Smooth muscle cell of the brain vasculature (primary cell): ENCODE data around the gene STPG1.
A peak's percentile ranks its signal among the peaks of the same experiment; 100 is the strongest.

ENCODE experiments used
- DNase-seq: peaks from one replicate; pipeline ENCODE4 v3.0.0-alpha.2; 2012; ENCODE audit warnings: low read depth, low spot score

Gene STPG1

DNA sequence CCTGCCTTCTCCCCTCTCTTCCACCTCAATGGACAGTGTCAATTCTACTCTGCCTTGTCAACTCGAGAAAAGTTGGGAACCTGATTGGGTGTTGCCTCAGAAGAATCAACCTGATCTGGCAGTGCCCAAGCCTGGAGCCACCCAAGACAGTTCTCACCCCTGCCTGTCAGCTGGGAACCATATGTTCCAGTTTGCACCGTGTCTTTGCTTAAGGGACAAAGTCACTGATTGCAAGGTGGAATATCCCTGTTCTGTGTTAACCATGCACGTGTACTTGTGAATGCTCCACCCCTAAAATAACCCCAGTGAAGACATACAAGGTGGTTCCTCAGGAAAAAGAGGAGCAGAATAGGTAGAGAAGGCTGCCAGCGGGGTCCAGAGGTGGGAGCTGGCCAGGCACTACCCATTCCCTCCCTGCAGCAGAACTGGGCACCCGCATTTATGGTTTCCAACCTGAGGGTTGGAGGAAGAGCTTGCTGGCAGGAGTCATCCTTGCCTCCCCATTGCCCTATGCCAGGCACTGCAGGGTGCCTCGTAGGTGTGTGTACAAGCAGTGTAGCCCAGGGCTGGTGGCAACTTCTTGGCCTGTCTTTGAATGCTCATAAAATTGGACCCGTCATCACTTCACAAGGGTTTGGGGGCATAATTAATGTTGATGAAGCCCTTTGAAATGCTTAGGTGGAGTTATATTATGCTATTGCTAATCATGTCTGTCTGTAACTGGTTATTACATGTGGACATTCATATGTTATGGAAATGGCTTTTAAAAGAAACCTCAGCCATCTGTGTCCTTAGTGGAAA, 13.4 kb upstream of the STPG1 start:
- no peak for DNase-seq

- DNase-seq = no peak
These were observed 12.3 kb upstream of the STPG1 start for GRCh38 chr1:24425922-24426321.

DNA sequence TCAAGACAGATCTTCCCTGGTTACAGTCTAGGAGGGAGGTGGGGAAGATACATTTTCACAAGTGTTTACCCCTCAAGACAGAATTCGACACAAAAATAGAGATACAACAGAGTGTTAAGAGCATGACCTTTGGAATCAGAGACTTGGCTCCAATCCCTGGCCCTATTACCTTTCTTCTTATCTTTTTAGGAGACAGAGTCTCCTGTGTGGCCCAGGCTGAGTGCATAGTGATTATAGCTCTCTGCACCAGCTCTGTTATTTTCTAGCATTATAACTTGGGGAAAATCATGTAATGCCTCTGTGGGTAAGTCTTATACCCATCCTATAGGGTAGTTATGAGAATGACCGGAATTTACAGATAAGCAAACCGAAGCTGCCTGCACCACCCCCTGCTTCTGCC, 11.9 kb upstream of the STPG1 start:
- no peak for DNase-seq

DNA sequence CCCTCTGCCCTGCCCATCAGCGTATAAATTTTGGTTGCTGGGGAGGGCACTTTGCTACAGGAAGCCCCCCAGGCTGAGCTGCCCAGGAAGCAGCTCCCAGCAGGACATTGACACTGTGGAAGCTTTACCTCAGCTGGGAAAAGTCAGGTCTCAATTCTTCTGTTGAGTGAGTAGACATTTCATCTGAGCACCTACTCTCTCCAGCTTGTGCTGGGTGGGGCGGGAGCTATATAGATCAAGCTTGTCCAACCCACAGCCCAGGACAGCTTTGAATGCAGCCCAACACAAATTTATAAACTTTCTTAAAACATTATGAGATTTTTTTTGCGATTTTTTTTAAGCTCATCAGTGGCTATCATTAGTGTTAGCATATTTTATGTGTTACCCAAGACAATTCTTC, 11.4 kb upstream of the STPG1 start:
- DNase-seq = no peak

DNA sequence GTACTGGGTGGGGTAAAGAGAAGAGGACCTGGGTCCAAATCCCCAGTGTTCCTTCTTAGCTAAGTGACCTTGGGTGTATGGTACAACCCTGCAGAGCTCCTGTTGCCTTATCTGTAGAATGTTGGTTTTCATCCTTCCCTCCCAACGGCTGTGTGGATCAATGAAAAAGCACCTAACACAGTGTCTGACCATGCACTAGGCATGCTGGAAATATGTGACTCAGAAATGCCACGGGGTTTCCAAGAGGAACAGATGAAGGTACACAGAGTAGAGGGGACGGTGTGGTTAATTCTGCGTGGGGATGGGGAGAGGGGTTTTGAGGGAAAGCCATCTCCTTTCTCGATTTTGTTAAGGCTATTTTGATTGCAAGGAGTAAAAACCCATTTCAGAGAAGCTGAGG, 10.6 kb upstream of the STPG1 start:
- no peak for DNase-seq

- DNase-seq = no peak
These were observed 7.9 kb upstream of the STPG1 start for GRCh38 chr1:24421502-24421901.

GRCh38 chr1:24420547-24420946, 7.0 kb upstream of the STPG1 start:
- DNase-seq = no peak

GRCh38 chr1:24418898-24419628, 5.5 kb upstream of the STPG1 start:
- DNase-seq = no peak

GRCh38 chr1:24417681-24418080, 4.1 kb upstream of the STPG1 start:
- no peak for DNase-seq

DNA sequence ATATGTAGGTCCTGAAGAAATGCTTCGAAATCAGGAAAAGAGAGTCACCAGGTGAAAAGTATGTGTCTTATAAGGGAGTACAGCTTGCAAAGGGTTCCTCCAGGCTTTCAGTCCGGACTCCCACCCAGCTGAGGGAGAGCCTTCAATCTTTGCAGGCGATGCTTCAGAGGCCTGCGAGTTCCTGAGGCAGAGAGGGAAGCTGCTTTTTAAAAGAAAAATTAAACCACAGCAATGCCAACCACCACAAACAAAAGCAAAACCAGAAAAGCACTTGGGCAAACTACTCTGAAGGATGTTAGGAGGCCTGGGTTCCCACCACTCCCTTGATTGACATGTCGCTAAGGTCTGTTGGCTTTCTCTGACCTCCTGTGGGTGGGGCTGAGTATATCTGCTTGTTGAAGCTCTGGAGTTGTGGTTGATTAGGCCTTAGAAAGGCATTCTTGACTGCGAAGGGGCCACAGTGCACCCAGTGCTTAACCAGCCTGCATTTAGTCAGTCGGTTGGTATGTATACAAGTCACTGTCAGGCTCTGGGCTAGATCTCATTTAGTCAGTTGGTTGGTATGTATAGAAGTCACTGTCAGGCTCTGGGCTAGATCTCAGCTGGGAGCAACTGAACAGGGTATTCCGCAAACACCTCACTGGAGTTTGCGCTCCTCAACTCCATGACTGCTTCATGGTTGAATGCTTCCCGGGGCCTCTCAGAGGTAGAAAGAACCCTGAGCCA, 3.2 kb upstream of the STPG1 start:
- no peak for DNase-seq

DNA sequence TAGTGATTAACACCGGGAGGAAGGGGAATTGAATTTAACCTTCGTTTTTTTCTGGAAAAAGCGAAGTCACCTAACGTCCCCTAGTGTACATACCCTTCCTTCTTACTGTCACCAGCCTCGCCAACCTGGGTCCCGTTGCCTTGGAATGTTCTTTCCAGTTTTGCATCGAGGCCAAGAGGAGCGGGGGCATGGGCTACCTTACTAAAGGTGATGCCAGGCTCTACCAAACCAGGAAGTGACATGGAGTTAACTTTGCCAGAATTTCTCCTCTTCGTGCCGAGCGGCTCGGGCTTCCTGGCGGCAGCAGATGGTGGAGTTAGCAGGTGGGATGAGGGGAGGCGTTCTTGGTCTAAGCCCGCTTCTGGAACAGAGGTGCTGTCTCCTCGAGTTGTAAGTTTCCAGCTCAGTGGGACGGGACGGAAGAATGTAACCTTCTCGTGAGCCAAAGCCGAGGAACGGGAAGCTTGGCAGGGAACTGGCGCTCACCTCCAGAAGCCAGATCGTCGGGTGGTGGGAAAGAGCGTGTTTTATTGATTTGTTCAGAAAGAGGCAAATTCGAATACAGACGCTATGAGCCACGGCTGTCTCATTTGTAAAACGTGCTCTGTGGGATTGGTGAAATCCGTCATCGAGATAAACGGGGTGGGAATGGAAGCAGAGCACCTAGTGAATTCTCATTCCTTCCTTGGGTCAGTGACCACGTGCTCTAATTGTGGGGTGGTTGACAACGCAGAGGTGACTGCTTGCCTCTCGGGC, 2.5 kb upstream of the STPG1 start:
- DNase-seq = no peak

DNA sequence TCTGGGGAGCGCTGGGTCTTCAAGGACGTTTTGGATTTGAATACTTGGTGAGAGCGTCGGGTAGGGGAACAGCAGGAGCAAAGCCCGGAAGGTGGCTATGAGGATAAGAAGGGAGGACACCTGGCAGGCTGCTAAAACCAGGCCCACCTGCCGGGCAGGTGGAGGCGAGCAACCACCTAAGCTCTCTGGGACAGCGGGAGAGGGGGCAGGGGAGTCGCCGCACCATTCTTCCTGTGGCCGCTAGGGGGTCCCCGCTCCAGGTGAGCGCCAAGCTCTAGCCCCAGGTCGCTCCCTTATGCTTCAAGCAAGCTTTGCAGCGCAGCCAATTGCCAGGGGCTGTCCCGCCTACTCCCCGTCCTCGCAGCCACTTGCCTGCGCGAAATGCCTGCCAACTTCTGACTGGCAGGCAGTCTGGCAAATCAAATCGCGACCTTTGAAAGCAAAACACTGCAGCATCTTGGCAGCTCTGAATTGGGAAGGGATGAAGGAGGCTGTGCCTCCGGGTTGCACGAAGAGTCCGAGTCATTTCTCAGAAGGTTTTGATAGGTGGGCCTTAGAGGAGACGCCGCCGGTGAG, 1.8 kb upstream of the STPG1 start, which contains the start of gene NIPAL3:
NIPAL3 (plus strand) TSS at position 469 of the 576 bp plus-strand sequence. CDS start 3,746 bp downstream, outside the sequence.
- DNase-seq = peak; percentile 98

GRCh38 chr1:24414775-24415333, 1.3 kb upstream of the STPG1 start:
- DNase-seq = no peak

DNA sequence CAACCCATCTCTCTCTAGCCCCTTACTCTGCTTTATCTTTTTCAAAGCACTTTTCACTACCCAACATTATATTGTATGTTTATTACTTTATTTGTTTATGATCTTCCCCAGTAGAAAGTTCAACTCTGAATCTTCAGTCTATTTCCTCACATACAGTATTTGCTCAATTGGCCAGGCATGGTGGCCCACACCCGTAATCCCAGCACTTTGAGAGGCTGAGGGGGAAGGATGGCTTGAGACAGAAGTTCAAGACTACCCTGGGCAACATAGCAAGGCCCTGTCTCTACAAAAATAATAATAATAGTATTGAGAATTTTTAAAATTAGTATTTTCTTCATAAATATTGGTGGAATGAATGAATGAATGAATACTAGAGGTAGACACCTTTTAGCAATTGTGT, 1.2 kb downstream of the STPG1 start:
- no peak for DNase-seq

DNA sequence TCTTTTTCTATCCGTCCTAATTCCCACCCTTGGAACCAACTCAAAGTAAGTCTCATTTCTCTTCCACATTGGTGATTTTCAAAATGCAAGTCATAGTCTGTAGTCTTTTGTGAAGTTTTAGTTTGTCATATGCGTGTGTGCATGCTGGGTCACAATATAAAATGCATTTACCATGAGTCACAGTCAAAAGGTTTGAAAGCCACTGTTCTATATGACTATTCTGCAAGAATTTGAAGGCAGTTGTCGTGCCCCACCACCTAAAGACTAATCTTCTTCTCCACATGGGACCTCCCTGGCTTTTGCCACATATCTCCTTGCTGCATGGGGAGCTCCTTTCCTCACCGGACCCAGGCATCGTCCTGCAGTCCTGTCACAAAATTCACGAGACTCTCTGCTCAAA, 1.6 kb downstream of the STPG1 start:
- no peak for DNase-seq

- no peak for DNase-seq
These were observed 2.8 kb downstream of the STPG1 start for GRCh38 chr1:24410750-24411149.

DNA sequence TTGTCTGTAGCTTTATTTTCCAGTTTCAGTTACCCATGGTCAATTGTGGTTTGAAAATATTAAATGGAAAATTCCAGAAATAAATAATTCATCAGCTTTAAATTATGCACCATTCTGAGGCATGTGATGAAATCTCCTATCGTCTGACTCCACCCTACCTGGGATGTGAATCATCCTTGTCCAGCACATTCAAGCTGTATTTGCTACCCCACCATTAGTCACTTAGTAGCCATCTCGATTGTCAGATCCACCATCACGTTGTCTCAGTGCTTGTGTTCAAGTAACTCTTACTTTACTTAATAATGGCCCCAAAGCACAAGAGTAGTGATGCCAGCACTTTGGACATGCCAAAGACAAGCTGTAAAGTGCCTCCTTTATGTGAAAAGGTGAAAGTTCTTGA, 4.0 kb downstream of the STPG1 start:
- DNase-seq = no peak

DNA sequence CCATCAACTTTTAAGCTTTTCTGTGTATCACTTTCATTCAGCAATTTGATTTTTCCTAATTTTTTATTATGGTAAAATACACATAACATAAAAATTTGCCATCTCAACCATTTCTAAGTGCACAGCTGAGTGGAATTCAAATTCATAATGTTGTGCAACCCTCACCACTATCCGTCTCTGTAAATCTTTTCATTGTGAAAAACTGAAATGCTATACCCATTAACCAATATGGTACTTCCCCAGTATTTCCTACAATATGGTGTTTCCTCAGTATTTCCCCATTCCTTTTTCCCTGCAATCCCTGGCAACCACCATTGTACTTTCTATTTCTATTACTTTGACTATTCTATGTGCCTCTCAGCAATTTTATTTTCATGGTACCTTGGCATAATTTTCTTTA, 6.8 kb downstream of the STPG1 start:
- no peak for DNase-seq

DNA sequence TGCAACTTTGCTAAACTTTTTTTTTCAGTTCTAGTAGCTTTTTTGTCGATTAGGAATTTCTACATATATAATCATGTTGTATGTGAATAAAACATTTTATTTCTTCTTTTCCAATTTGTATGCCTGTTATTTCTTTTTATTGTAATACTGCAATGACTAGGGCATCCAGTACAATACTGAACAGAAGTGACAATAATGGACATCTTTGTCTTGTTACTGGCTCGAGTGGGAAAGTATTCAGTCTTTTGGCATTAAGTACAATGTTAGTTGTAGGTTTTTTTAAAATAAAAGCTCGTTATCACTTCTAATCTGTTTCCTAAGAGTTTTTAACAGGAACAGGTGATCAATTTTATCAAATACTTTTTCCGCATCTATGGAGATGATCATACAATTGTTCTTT, 9.8 kb downstream of the STPG1 start:
- DNase-seq = no peak

GRCh38 chr1:24400065-24400464, 13.5 kb downstream of the STPG1 start:
- DNase-seq = no peak

GRCh38 chr1:24393892-24394291, 19.7 kb downstream of the STPG1 start:
- no peak for DNase-seq
